GM18502 (cell line): ENCODE results near the gene HSD17B1.
"Not testable (repeated sequence)": the region's sequence is repeated elsewhere in the genome, so short reads cannot be mapped to it uniquely, and the experiment has no call there.

Experiments
- ATAC-seq: cut with Tn5 transposase; IDR thresholded peaks from one replicate; pipeline ENCODE4 v1.9.1; 2021; ENCODE audit warnings: mild to moderate bottlenecking; ENCODE audit not compliant: unreplicated experiment, poor library complexity

The HSD17B1 gene

GRCh38 chr17:42552736-42553135 is at the start of gene HSD17B1:
Gene HSD17B1, plus strand, starts transcription at chr17:42552923. Its CDS starts 11 bp downstream, at chr17:42552934.
- not testable (repeated sequence) for ATAC-seq

- no peak for ATAC-seq
These were observed 49.8 kb upstream of the HSD17B1 start for GRCh38 chr17:42502926-42503325.

- ATAC-seq: no peak
These were observed 45.1 kb upstream of the HSD17B1 start for GRCh38 chr17:42507671-42508070.

GRCh38 chr17:42508426-42509165 is 44.1 kb upstream of the HSD17B1 start:
- ATAC-seq: no peak

- no peak for ATAC-seq
These were observed 43.3 kb upstream of the HSD17B1 start for GRCh38 chr17:42509409-42509808.

GRCh38 chr17:42509841-42510240 is 42.9 kb upstream of the HSD17B1 start:
- no peak for ATAC-seq

- ATAC-seq: no peak
These were observed 40.5 kb upstream of the HSD17B1 start for GRCh38 chr17:42512246-42512645.

GRCh38 chr17:42512733-42513251 is 39.9 kb upstream of the HSD17B1 start:
- ATAC-seq: no peak

GRCh38 chr17:42513686-42514085 is 39.0 kb upstream of the HSD17B1 start:
- ATAC-seq: no peak

- ATAC-seq: no peak
These were observed 38.4 kb upstream of the HSD17B1 start for GRCh38 chr17:42514279-42514678.

- ATAC-seq: no peak
These were observed 37.9 kb upstream of the HSD17B1 start for GRCh38 chr17:42514867-42515266.

- ATAC-seq: no peak
These were observed 35.2 kb upstream of the HSD17B1 start for GRCh38 chr17:42517516-42517915.

- ATAC-seq: no peak
These were observed 34.5 kb upstream of the HSD17B1 start for GRCh38 chr17:42518046-42518754.

- ATAC-seq: no peak
These were observed 33.8 kb upstream of the HSD17B1 start for GRCh38 chr17:42518755-42519545.

GRCh38 chr17:42519546-42520491 is 32.9 kb upstream of the HSD17B1 start:
- no peak for ATAC-seq

GRCh38 chr17:42520540-42520951 is 32.2 kb upstream of the HSD17B1 start:
- no peak for ATAC-seq

- ATAC-seq: no peak
These were observed 31.7 kb upstream of the HSD17B1 start for GRCh38 chr17:42521036-42521435.

- ATAC-seq: no peak
These were observed 31.0 kb upstream of the HSD17B1 start for GRCh38 chr17:42521666-42522262.

- no peak for ATAC-seq
These were observed 30.4 kb upstream of the HSD17B1 start for GRCh38 chr17:42522263-42522790.
